Stimulated activated CD4-positive, alpha-beta T cell treated with anti-CD3 and anti-CD28 coated beads, Interleukin-12 subunit alpha, Interleukin-12 subunit beta, amount 100 ng/mL, for 24 hours (primary cell): ENCODE measurements around the gene MEFV.
"Not testable (repeated sequence)": the region's sequence is repeated elsewhere in the genome, so short reads cannot be mapped to it uniquely, and the experiment has no call there.

Experiments used
- DNase-seq, 2 experiments: peaks; one replicate each; pipeline ENCODE4 v3.0.0-alpha.2; 2020; ENCODE audit warnings: low read depth in 2 of 2

The MEFV gene

GRCh38 chr16:3256146-3256865, at the start of gene MEFV:
MEFV (minus strand) TSS chr16:3256633; CDS start chr16:3256587, 46 bp downstream.
- no peak for DNase-seq

- DNase-seq = no peak
Observed at GRCh38 chr16:3306078-3306477, 49.6 kb upstream of the MEFV start.

GRCh38 chr16:3305109-3306068, 49.0 kb upstream of the MEFV start, which contains the start of the genes TIGD7 and ZNF75A:
TIGD7 (minus strand) TSS chr16:3305430; CDS start chr16:3300614, 4,816 bp downstream.
ZNF75A (plus strand) TSS chr16:3305497; CDS start chr16:3308429, 2,932 bp downstream.
- peak; percentile 68 to 73 for DNase-seq

- DNase-seq = no peak
Observed at GRCh38 chr16:3304370-3304769, 47.9 kb upstream of the MEFV start.

GRCh38 chr16:3295783-3296182, 39.4 kb upstream of the MEFV start:
- no peak for DNase-seq

GRCh38 chr16:3295209-3295608, 38.8 kb upstream of the MEFV start:
- no peak for DNase-seq

GRCh38 chr16:3292604-3293003, 36.2 kb upstream of the MEFV start:
- no peak for DNase-seq

GRCh38 chr16:3289998-3290673, 33.7 kb upstream of the MEFV start:
- no peak for DNase-seq

- DNase-seq = no peak
Observed at GRCh38 chr16:3285131-3285530, 28.7 kb upstream of the MEFV start.

- no peak for DNase-seq
Observed at GRCh38 chr16:3283543-3284447, 27.4 kb upstream of the MEFV start.

GRCh38 chr16:3282730-3283542, 26.5 kb upstream of the MEFV start, which contains the start of gene ZNF263:
ZNF263 (plus strand) TSS chr16:3283491; CDS start chr16:3283819, 328 bp downstream.
- DNase-seq = peak; percentile 81 to 90

- no peak for DNase-seq
Observed at GRCh38 chr16:3282103-3282729, 25.8 kb upstream of the MEFV start.

GRCh38 chr16:3281222-3281820, 24.9 kb upstream of the MEFV start:
- DNase-seq = no peak

GRCh38 chr16:3276679-3277078, 20.2 kb upstream of the MEFV start:
- no peak for DNase-seq

GRCh38 chr16:3274947-3275346, 18.5 kb upstream of the MEFV start:
- no peak for DNase-seq

GRCh38 chr16:3274490-3274889, 18.1 kb upstream of the MEFV start:
- DNase-seq = no peak

- not testable (repeated sequence) for DNase-seq
Observed at GRCh38 chr16:3271281-3271680, 14.8 kb upstream of the MEFV start.

GRCh38 chr16:3270718-3271117, 14.3 kb upstream of the MEFV start:
- not testable (repeated sequence) for DNase-seq

GRCh38 chr16:3268294-3268693, 11.9 kb upstream of the MEFV start:
- no peak for DNase-seq
